HG03432 (cell line): Measurements from ENCODE around the gene TSPO2.
"Not testable (repeated sequence)": the region's sequence is repeated elsewhere in the genome, so short reads cannot be mapped to it uniquely, and the experiment has no call there.

Experiments used
- ATAC-seq: cut with Tn5 transposase; IDR thresholded peaks from one replicate; pipeline ENCODE4 v1.9.1; 2021; ENCODE audit warnings: mild to moderate bottlenecking, moderate library complexity; ENCODE audit not compliant: unreplicated experiment

TSPO2 gene, protein sequence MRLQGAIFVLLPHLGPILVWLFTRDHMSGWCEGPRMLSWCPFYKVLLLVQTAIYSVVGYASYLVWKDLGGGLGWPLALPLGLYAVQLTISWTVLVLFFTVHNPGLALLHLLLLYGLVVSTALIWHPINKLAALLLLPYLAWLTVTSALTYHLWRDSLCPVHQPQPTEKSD

DNA sequence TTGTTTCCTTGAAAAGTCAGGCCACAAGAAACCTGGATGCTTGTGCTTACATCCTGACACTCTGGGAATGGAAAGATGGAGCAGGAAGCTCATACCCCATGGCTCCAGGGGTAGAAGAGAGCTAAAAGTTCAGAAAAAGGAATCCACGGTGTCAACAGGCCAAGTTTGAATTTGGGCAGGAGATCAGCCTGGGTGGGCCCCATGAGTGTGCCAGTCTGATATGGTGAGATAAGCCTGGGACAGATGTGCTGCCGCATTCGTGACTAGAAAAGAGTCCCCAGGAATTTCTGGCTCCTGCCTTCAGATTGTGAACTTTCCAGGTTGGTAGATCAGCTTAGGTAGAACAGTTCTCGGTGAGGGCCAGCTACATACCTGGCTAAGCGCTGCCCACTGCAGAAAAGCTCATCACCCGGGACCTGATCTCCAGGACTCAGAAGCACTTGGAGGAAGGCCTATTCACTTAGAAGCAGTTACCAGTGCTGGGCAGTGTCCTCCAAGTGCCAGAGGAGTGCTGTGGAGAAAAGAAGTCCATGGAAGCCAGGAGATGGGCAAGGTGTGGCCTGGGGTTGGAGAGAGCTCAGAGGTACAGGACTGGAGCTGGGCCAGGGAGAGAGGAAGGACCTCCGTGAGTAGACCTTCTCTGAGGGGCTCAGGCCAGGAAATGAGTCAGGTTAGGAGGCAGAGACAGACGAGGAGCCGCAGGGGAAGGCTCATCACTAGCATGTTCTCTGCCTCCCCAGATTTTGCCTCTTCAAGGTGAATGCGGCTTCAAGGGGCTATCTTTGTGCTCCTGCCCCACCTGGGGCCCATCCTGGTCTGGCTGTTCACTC lies at the start of gene TSPO2:
Gene TSPO2, plus strand, starts transcription at position 242 of the 830 bp plus-strand sequence. Its CDS starts 519 bp downstream, at position 761.
- no peak for ATAC-seq

DNA sequence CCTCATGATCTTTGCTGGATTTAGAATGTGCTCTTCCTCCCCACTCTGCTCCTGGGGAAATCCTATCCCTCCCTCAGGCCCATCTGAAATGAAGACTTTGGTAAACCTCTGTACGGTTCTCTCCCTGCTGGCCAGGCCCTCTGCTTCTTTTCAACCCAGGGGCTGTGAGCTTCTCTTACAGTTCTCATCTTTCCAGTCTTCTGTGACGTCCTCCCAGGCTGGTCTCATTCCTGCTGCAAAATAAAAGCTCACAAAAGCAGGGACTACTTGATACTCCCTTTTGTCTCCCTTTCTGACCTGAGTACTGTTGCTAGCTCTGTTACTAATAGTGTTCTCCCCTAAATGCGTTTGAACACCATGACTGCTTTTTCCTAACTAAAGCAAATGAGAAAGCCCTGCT lies 49.5 kb upstream of the TSPO2 start:
- ATAC-seq, result no peak

DNA sequence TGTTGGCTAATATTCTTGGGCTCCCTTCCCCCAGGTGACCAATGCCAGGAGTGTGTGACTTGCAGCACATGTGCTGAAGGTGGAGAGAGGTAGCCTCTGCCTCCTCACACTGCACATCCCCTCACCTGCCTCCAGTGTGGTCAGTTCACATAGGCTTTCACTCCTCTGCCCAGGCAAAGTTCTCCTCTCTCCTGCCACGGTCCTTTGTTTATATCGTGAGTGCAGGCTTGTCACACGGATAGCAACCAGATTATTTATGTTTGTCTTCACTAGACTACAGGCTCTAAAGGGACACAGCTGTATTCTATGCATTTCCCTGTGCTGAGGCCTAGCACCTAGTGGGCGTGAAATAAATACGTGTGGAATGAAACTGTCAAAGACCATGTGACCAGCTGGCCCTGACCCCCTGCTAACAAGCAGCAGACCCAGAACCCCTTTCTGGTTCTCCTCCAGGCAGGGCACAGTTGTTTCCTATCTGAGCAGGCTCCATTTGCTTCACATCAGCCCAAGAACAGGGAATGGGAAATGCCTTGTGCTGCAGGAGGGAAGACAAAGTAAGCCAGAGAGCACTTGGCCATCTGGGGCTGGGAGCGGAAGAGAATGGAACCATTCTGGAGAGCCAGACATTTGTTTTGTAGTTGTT lies 45.6 kb upstream of the TSPO2 start:
- ATAC-seq, result no peak

DNA sequence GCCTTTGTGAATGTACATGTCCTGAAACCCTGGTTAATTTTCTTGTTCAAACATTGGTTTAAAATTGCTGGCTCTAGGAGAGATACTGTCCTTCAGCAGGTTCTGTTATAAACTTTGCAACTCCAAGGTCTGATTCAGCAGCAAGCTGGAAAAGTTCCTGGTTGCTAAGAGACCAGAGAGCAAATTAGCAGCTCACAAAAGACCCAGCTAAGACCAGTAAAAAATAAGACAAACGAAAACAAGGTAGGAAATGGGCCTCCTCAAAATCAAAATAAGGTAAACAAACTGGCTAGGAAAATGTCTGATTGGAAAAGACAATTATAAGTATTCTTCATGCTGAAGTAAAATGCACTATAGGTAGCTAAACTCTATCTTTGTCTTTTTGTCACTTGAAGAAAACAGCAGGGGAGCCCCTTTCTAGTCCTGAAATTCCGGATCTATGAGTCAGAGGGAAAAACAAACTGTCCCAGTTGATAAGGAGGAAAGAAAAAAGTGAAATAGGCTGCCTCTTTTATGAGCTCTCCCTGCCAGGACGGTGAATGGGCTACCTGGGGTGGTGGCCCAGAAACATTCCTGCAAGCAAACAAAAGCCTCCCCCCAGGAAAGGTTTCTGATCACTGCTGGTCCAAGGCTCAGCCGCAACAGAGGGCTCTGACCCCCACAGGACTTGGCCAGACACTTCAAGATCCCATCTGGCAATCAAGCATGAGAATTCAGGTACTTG lies 44.9 kb upstream of the TSPO2 start:
- no peak for ATAC-seq

DNA sequence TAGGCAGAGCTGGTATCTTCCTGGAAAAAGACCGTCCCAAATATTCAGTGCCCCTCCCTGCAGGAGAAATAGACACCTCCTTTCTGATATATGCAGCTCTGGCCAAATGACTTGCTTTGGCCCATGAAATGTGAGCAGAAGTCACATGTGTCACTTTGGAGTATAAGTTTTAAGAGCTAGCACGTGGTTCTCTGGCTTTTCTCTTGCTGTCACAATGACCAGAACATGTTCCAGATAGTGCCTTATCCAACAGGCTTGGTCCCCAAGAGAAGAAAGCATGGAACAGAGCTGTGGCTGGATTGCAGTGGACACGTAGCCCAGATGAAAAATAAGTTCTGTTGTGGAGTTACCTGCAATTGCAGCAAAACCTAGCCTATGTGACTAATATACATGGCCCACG lies 43.6 kb upstream of the TSPO2 start:
- ATAC-seq, result no peak

DNA sequence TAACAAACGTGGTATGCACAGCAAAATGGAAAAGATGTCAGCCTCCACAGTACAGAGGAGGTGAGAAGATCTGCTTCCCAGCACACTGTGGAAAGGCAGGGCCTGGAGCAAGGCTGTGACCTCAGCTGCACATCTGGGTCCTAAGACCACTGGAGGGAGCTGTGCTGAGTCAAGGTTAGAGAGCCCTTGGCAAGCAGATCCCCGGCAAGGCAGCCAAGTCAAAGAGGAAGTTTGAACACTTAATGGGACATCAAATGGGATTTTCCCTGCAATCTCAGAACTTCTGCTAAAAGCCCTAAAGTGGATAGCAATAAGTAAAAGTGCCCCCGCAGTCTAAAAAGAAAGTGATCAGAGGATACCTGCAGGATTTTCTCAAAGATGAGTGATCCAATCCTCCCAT lies 42.7 kb upstream of the TSPO2 start:
- ATAC-seq, result no peak

DNA sequence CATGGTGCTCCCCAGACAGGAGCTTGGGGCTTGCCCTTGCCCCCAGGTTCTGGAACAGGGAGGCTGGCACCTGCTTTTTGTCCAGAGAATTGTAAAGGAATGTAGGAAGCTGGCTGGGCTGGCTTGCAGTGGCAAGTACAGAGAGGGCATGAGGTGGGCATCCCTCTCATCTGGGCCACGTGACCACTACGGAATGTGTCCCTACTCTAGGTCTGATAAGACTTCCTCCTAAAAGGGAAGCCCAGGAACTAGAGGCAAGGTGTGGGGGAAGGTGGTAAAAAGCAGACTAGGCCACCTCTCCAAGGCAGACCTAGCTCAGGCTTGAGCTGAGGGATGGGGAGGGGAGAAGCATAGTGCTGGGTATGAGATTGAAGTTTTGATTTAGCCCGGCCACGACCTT lies 42.0 kb upstream of the TSPO2 start:
- ATAC-seq, result no peak

DNA sequence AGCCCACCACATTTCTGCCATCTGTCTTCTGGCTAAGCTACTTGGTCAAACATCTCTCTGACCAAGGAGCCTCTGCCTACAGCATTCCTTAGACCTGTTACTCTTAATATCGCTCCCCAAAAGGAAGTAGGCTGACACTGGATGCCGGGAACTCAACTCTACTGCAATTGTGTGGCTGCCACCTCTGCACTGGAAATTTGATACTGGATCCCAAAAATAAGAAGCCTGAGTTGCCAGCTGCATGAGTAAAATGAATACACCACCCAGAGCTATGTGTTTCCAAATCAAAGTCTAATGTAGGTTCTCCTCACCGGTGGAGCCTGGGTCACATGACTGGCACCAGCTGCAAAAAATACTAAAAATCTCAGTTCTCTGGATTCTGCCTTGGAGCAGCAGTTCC lies 40.1 kb upstream of the TSPO2 start:
- no peak for ATAC-seq

DNA sequence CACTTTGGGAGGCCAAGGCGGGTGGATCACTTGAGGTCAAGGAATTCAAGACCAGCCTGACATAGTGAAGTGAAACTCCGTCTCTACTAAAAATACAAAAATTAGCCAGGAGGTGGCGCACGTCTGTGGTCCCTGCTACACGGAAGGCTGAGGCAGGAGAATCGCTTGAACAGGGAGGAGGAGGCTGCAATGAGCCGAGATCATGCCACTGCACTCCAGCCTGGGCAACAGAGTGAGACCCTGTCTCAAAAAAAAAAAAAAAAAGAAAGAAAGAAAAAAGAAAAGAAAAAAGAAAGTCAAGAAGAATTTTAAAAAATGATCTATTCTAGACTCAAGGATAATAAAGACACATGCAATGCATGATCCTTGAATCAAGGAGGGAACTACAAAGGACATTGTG lies 36.0 kb upstream of the TSPO2 start:
- ATAC-seq, result not testable (repeated sequence)

DNA sequence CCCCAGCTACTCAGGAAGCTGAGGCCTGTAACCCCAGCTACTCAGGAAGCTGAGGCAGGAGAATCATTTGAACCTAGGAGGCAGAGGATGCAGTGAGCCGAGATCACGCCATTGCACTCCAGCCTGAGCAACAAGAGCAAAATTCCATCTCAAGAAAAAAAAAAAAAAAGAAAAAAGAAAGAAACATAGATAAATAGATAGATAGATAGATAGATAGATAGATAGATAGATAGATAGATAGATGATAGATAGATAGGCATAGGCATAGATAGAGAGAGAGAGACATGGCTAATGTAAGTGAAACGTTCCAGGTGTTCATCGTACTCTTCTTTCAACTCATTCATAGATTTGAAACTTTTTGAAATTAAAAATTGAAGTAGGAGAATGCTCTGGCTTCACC lies 35.3 kb upstream of the TSPO2 start:
- not testable (repeated sequence) for ATAC-seq

DNA sequence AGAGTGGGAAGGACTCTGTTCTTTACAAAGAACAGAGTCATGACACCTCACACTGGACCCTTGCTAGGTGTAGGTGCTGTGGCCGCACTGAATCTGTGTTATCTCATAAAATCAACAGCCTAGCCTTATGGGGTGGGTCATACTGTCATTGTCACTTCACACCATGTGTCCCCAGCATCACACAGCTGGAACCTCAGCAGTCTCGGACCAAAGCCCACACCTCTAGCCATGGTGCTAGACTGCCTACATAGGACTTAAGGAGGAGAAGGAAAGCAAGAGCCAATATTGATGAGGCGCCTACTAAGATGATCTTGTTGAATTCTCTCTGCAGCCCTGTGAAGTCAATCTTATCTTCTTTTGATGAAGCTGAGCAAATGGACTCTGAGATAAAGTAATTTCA lies 34.3 kb upstream of the TSPO2 start:
- ATAC-seq, result no peak

DNA sequence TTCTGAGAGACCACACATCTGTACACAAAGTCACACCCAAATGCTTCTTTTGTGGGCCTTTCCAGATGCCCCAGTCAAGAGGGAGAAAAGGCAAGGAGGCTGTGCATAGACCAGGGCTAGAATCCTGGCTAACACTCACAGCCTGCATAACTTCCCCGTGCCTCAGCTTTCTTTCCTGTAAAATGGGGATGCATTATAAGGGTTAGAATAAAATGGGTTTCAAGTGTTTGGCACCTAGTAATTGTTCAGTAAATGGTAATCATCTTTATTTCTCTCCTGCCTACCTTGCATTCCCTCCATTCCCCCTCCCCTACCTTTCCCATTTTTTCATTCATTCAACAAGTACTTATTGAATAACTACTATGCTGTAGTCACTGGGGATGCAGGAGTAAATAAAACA lies 32.6 kb upstream of the TSPO2 start:
- no peak for ATAC-seq

DNA sequence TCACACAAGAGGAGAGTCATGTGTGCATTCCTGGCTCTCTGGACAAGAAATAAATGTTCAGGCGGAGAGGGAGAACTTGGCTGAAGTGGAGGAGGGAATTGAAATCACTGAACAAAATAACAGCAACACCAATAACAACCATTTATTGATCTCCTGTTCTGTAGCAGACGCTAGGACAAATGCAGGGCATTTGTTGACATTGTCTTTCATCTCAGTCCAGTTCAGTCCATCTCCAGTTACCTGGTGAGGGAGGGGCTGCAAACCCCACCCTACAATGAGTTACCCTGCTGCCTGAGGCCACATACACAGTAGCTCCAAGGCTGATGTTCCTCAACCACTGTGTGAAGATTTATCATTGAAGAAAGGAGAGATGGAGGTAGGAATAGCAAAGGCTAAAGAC lies 30.6 kb upstream of the TSPO2 start:
- no peak for ATAC-seq

DNA sequence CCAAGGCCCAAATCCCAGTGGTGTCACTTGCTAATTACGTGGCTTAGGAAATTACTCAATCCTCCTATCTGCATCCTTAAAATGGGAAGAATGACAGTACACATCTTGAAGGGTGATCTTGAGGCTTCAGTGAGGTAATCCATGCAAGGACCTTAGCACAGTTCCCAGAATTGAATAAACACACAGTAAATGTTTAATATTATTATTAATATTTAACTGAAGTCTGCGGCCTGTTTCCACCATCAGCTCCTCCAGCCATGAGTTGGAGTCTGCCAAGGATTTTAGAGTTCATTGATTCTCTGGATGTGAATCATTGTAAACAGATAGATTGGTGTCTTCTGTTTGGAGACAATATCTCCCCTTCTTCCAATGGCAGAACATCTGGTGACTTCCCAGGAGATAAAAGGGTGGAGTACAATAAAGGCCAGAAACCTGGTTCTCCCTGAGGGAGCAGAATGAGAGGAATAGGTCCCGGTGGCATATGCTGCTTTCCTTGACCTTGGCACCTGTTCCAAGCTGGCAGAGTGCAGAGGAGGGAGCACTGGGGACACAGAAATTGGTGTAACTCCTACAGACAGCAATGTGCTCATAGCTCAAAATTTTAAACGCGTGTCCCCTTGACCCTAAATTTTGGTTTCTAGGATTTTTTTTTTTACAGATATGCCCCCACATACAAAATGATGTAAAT lies 28.7 kb upstream of the TSPO2 start:
- ATAC-seq, result no peak

DNA sequence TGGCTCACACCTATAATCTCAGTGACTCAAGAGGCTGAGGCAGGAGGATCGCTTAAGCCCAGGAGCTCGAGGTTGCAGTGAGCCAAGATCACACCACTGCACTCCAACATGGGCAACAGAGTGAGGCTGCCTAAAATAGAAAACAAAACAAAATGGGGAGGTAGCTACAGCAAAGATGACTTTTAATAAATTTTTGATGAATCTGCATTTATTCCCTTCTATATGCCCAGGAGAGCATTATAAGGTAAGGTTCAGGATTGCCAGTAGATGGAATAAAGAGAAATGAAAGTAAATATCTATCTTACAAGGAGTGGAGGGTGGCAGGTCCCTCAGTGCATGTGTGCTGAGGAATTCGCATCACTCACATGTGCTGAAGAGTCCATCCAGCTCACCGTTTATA lies 27.5 kb upstream of the TSPO2 start:
- no peak for ATAC-seq

DNA sequence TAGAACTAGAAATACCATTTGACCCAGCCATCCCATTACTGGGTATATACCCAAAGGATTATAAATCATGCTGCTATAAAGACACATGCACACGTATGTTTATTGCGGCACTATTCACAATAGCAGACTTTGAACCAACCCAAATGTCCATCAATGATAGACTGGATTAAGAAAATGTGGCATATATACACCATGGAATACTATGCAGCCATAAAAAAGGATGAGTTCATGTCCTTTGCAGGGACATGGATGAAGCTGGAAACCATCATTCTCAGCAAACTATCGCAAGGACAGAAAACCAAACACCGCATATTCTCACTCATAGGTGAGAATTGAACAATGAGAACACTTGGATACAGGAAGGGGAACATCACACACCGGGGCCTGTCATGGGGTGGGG lies 26.4 kb upstream of the TSPO2 start:
- not testable (repeated sequence) for ATAC-seq

DNA sequence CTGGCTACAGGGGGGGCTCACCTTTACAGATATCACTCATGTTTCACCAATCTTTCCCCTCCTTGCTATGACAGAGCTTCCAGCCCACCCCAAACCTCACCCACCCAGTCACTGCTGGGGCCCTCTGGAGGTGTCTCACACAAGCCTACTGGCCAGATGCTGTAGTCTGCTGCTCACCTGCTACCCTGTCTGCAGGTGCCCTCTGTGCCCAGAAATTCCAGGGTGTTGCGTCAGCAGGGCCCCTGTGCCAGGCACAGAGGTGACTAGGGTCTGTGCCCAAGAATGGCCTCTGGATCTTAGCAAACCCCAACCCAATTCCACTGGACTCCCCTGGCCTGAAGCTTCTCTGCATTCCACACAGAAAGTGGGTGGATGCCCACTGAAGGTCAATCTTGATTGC lies 24.6 kb upstream of the TSPO2 start:
- no peak for ATAC-seq

DNA sequence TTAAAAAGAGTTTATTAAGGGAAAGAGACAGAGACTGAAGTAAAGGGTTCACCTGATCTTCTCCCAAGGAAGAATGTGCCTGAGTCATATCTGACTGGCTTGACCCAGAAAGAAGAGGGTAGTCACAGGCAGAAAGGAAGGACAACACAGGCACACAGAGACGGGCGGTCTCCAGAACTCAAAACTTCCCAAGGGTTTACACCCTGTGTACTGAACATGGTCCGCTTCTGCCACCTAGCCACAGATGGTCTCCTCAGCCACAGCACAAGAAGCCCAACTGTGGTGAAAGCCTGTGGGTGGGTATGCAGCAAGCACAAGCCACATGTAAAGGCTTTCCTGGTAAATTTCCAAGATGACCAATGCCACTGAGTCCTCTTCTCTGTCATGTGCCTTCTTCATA lies 20.4 kb upstream of the TSPO2 start:
- ATAC-seq, result no peak

DNA sequence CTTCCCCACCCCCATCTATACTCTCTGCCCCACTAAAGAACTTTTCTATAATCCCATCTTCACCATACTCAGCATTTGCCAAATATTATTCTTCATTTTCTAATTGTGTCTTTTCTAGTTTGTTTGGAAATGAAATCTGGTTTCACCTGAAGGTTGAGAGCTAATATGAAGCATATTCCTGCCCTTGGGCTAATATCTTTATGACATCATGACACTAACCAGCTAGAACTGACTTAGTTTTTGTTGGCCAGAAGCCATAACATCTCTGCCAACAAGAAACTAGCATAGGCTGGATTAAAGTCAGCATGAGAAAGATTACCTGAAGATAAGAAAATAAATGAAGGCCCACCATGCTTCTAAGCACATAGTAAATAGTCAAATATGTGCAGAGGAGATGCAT lies 20.0 kb upstream of the TSPO2 start:
- ATAC-seq, result no peak

DNA sequence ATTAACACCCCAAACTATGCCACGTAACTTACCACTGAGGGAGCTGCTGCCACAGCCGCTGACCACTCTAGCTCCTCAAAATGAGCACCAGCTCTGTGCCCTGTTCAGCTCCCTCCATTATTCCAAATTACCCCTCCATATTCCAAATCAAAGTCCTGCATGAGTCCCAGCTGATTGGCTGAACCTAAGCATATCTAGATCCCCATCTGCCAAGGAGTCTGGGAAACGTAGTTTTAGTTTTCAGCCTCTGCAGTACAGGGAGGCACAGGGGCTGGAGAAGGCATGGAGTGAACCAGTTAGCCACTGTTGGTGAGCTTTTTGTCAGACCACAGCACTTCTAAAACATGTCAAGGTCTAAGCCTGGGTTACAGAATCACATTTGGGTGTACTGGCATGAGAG lies 19.2 kb upstream of the TSPO2 start:
- ATAC-seq, result no peak

DNA sequence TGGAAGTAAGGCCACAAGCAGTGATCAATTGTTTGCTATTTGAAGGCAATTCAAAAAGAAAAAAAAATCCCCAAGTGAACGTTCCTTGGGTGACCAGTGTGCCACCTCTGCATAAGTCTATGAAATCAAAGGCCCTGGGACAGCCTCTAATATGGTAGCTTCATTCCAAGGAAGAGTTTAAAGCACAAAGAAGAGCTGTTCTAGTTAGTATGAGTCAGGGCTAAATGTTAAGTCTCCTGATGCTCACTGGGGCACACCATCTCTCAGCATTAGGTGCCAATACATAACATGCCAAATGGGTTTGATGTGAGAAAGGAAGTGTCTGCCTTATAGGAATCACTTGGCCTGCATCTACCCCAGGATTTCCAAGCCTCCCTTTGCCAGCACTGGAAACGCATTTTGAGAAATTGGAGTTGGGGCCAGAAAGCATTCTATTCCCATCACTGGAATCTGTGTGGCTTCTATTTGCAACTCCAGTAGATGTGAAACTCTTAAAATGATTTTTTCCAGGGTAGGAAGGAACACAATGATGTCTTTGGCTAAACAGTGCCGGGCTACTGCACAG lies 16.2 kb upstream of the TSPO2 start:
- no peak for ATAC-seq
